ENCODE measurements around the gene RHOJ.
"Not testable (repeated sequence)": the region's sequence is repeated elsewhere in the genome, so short reads cannot be mapped to it uniquely, and the experiment has no call there.

The RHOJ gene

DNA sequence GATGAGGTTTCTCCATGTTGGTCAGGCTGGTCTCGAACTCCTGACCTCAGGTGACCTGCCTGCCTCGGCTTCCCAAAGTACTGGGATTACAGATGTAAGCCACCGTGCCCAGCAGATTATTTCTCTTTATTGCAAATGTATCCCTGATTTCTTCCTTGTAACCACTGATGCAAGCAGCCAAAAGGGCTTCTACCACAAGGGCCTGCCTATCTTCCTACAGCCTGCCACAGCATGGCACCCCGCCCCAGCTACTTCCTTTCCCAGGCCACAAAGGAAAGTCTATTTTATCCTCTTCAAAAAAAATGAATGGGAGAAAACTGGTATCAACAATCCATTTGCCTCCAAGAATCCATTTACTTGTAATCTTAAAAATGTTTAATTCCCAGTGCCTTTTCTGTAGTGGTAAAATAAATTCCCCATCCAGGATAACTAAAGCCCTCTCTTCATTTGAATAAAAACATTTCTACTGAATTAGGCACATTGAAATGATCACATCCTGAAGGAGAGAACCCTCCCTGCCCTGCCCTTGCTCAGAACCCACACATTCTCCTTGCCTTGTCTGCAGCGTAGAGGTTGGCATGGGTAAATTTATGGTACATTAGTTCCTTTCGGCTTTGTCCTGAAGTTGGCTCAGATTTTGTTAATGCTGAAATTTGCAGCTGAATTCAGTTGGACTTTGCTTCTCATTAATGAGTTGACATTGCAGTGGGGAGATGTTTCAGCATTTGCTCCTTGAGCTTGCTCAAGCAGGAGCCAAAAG is 95.3 kb downstream of the RHOJ start:
- DNase-seq = no peak

DNA sequence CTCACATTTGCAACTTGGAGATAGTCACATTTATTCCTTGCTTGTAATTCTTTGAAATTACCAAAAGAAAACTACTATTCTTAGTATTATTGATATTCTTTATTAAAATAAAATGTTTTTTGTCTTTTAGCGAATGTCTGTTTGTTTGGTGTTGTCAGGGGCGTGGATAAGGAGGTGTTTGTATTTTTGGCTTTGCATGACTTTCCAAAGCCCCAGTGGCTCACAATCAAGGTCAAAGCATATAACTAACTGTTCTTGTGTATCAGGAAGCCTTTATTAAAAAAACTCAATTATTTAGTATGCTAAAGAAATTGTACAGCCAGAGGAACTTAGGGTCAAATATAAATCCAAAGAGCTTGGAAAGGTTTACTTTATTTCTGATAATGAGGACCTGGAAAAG is 96.6 kb downstream of the RHOJ start:
- DNase-seq = no peak

DNA sequence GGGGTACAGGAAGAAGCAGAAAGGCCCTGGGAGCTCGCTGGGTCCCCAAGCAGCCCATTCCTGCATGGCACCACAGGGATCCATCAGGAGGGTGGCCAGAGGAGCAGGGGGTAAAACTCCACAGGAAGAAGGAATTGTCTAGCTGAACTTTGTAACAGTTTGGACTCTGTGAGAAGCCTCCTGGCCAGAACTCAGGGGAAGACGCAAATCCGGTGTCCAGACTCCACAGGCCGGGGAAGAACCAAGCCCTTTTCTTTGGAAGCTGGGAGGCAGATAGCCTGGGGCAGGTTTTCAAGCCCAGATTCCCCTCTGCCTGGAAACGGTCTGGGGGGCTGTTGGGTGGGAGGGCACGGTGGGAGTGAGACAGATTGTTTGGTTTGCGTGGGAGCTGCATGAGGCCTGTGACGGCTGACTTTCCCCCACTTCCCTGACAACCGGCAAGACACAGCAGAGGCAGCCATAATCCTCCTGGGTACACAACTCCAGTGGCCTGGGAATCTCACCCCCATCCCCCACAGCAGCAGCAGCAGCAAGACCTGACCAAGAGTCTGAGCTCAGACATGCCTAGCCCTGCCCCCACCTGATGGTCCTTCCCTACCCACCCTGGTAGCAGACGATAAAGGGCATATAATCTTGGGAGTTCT is 97.8 kb downstream of the RHOJ start:
- DNase-seq = no peak

DNA sequence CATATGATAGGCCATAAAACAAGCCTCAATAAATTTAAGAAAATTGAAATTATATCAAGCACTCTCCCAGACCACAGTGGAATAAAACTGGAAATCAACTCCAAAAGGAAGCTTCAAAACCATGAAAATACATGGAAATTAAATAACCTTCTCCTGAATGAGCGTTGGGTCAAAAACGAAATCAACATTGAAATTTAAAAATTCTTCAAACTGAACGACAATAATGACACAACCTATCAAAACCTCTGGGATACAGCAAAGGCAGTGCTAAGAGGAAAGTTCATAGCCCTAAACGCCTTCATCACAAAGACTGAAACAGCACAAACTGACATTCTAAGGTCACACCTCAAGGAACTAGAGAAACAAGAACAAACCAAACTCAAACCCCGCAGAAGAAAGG is 100.2 kb downstream of the RHOJ start:
- not testable (repeated sequence) for DNase-seq

DNA sequence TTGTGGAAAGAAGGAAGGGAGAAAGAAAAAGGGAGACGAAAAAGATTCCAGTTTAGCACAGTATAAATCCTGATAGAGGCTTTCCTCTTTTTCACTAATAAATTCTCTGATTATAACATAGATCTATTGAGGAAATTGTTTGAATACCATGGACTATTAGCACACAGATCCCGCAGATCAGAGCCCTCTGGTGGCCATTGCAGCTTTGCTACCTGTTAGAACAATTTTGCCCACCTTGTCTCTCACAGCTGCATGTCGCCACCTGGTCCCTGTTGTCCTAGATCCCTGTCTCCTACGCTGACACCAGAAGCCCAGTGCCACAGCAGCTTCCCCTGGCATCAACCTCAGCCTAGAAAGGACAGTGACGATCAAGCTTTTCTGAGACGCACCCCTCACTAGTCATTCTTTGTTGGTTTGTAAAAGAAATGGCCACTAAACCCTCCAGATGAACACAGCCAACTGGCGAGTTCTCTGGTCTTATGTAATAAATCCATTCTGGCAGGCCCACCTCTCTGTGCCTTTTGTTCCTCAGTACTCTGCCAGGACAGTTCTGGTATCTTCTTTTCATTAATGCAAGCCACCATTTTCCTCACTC is 104.6 kb downstream of the RHOJ start:
- peak; percentile 12 for DNase-seq

DNA sequence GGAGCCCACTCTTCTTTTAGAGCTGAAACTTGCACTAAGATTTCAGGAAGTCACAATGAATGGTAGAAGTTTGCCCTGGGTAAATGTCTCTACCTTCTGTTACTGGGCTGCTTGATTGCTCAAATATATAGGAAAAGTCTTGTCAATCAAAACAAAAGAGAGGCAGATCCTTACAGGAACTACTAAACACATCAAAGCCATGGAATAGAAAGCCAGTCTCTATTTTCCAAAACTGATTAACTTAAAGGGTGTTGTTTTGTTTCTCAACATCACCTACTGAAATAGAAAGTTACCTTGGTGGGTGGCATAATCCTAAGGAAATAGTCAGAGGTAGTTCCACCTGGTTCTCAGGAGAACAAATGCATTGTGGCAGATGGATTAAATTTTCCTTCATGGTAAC is 114.6 kb downstream of the RHOJ start, which contains the start of gene GPHB5:
Gene GPHB5, minus strand, starts transcription at position 101 of the 400 bp plus-strand sequence. CDS start 1,086 bp downstream, outside the sequence.
- no peak for DNase-seq

DNA sequence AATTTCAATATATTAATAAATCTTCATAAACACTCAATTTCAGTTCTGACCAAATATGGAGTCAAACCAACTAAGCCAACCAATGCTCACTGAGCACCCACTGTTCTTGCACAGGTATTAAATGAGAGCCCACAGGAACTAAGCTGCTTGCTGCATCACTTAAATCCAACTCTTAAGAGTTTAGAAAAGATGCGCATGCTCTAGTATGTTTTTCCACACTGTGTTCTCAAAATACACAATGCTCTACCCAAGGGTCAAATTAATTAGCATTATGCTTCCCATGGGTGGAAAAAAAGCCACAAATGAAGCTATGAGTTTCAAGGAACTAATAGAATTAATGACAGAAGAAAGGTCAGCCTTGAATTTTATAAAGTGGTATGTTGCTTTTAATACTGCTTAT is 118.2 kb downstream of the RHOJ start:
- no peak for DNase-seq

DNA sequence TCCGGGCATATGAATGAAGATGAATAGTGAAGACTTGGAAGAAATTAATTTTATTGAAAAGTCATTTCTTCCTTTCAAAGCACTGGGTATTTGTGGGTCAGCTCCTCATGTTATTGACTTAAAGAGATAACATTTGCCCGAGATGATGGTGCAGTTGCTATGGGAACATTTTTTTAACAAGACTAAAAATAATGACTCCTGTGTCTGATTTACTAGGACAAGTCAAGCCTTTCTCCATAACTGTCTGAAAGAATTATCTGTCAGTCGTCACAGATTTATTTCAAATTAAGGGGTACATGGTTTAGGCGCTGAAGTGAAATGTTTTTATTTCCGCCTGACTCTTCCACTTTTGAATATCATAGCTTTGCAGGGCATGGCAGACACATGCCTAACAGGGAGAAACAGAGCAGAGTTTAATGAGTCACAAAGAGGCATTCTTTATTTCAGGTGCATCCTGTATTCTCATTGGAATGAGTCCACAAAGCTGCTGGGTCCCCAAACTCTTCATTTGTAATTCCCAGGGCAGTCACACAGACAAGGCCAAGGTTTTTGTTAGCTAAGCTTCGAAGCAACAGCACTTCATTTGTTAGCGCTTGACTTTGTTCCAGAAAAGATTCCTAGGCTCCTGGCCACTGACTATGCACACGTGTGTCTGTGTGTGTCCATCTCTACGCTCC is 118.8 kb downstream of the RHOJ start:
- no peak for DNase-seq

DNA sequence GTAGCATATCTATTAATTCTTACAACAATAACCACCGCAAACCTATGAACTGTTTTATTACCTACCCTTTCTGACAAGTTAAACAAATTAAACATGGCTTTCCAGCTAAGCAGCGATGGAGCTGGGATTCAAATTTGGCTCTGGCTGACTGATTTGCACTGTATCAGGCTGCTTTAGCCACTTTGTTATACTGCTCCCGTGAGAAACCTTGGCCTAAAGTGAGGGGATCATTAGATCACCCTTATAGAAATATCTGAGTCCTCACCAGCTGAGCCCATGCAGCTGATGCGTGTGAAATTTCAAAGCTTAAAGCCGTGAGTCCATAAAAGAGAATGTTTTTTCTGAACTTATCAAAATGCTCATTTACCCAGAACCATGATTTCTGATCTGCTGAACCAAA is 122.6 kb downstream of the RHOJ start:
- no peak for DNase-seq

DNA sequence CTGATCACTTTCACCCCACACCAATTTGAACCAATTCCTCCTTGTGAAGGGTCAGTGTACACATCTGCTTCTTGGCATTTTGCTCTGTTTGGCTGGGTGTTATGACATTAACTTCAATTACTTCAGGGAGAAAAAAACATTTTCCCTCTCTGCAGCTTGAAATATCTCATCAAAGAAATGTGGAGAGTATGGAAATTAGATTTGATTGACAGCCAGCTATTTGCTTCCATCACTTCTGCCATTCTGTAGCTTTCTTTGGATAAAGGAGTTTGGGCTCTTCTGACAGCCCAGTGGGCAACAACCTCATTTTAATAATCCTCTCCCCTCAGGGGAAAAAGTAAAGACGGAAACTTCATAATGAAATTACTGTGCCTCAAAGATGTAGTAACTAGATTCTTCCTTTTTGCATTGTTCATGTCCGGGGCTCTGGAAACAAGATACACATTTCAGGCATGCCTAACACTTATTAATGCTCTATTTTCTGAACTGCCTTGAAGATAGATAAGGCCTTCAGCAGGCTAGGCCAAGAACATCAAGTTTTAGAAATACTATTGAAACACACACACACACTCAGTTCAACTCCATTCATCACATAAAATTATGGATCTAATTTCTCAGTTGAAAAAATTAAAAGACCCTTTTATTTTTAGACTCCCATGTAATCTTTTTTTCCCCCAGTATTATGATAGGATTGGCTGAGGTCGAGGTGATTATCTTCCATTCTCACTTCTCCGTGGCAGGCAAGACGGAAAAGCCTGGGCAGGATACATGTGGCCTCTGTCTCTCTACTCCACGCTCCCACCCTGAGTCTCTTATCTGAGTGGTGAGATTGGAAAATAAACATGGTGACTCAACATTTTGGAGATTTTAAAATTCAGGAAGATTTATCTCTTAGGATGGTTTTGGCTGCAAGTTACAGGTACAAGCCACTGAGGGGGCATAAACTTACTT is 124.8 kb downstream of the RHOJ start:
- DNase-seq = no peak

DNA sequence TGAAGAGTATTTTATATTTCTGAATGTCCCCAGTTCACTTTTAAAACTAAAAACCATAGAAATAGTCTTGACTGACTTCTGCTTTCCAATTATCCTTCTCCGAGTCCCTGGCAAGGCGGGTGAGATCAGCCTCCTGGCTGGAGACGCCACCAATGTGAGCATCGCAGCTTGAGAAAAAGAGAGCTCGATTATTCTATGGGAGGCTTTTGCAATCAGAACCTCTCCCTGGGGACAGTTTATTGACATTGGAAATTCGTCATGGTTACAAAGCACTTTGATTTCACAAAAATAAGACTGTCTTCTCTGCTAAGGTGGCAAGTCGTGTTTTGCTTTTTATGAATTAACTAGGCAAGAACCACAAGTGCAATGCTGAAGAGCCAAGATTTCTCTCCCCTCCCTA is 138.1 kb downstream of the RHOJ start:
- no peak for DNase-seq
